Liver (tissue), 9 donors: Measurements from ENCODE around the gene MATN4. TPM values are rescaled to one million over a fixed set of nuclear protein-coding genes. Genes with fewer than 3 reads are reported as not detected.

Source experiments
- DNase-seq: peaks from one replicate; pipeline ENCODE4 v3.0.0-alpha.2; 2017; ENCODE audit warnings: low spot score
- H3K27ac ChIP-seq, 2 donors: one replicate each; pipeline ENCODE4 v1.7.0; 2013; ENCODE audit warnings: inconsistent platforms in 2 of 2, low read length in 2 of 2, control low read depth in 1 of 2, low read depth in 1 of 2, mild to moderate bottlenecking in 1 of 2
- H3K27me3 ChIP-seq, 4 donors: one replicate each; pipeline versions ENCODE4 v1.6.1 to v1.7.0; 2013; ENCODE audit warnings: low read length in 3 of 4, inconsistent platforms in 1 of 4, mild to moderate bottlenecking in 1 of 4, moderate library complexity in 1 of 4; ENCODE audit not compliant: control insufficient read depth in 4 of 4, insufficient read depth in 4 of 4
- H3K36me3 ChIP-seq, 4 donors: one replicate each; pipeline versions ENCODE4 v1.6.1 to v1.7.0; 2013; ENCODE audit warnings: low read length in 3 of 4, mild to moderate bottlenecking in 3 of 4, low read depth in 1 of 4, moderate library complexity in 1 of 4; ENCODE audit not compliant: control insufficient read depth in 4 of 4, insufficient read depth in 3 of 4
- H3K4me1 ChIP-seq, 4 donors: one replicate each; pipeline versions ENCODE4 v1.6.1 to v1.7.0; 2013; ENCODE audit warnings: low read length in 3 of 4, mild to moderate bottlenecking in 3 of 4, moderate library complexity in 1 of 4; ENCODE audit not compliant: control insufficient read depth in 4 of 4, insufficient read depth in 4 of 4
- H3K4me3 ChIP-seq, 3 donors: one replicate each; pipeline versions ENCODE4 v1.6.1 to v1.7.0; 2013; ENCODE audit warnings: low read length in 3 of 3, control low read depth in 1 of 3, low read depth in 1 of 3, mild to moderate bottlenecking in 1 of 3
- H3K9ac ChIP-seq, 2 donors: one replicate each; pipeline ENCODE4 v1.7.0; 2013; ENCODE audit warnings: low read length in 2 of 2, mild to moderate bottlenecking in 2 of 2, moderate library complexity in 2 of 2, control low read depth in 1 of 2, low read depth in 1 of 2
- H3K9me3 ChIP-seq, 4 donors: one replicate each; pipeline versions ENCODE4 v1.6.1 to v1.7.0; 2013; ENCODE audit warnings: low read length in 3 of 4; ENCODE audit not compliant: control insufficient read depth in 4 of 4
- EGR1 ChIP-seq, 2 donors: IDR thresholded peaks; 2 replicates each; pipeline ENCODE4 v1.6.1; 2016 to 2018; ENCODE audit warnings: antibody characterized with exemption in 2 of 2, low read depth in 2 of 2
- FOXA1 ChIP-seq: IDR thresholded peaks from 2 replicates; pipeline ENCODE4 v1.6.1; 2016; ENCODE audit warnings: antibody characterized with exemption
- FOXA2 ChIP-seq: IDR thresholded peaks from 2 replicates; pipeline ENCODE4 v1.6.1; 2016; ENCODE audit warnings: antibody characterized with exemption
- GABPA ChIP-seq, 2 donors: IDR thresholded peaks in 1 of 2; conservative IDR thresholded peaks in 1 of 2; 2 replicates each; pipeline ENCODE4 v1.6.1; 2016; ENCODE audit warnings: antibody characterized with exemption in 2 of 2, mild to moderate bottlenecking in 1 of 2, moderate library complexity in 1 of 2
- HNF4A ChIP-seq, 2 donors: conservative IDR thresholded peaks; 2 replicates each; pipeline ENCODE4 v1.6.1; 2016; ENCODE audit warnings: antibody characterized with exemption in 2 of 2, mild to moderate bottlenecking in 2 of 2
- HNF4G ChIP-seq: IDR thresholded peaks from 2 replicates; pipeline ENCODE4 v1.6.1; 2016; ENCODE audit warnings: antibody characterized with exemption
- JUND ChIP-seq, 2 donors: IDR thresholded peaks; 2 replicates each; pipeline ENCODE4 v1.6.1; 2016; ENCODE audit warnings: antibody characterized with exemption in 2 of 2
- RAD21 ChIP-seq, 2 donors: IDR thresholded peaks; 2 replicates each; pipeline ENCODE4 v1.6.1; 2016; ENCODE audit warnings: antibody characterized with exemption in 2 of 2, mild to moderate bottlenecking in 2 of 2
- REST ChIP-seq: IDR thresholded peaks from 2 replicates; pipeline ENCODE4 v1.6.1; 2016; ENCODE audit warnings: antibody characterized with exemption, mild to moderate bottlenecking
- RXRA ChIP-seq, 2 donors: IDR thresholded peaks; 2 replicates each; pipeline ENCODE4 v1.6.1; 2017 to 2018; ENCODE audit warnings: antibody characterized with exemption in 2 of 2, mild to moderate bottlenecking in 1 of 2
- SP1 ChIP-seq: IDR thresholded peaks from 2 replicates; pipeline ENCODE4 v1.6.1; 2018; ENCODE audit warnings: antibody characterized with exemption, mild to moderate bottlenecking
- TAF1 ChIP-seq: conservative IDR thresholded peaks from 2 replicates; pipeline ENCODE4 v1.6.1; 2016; ENCODE audit warnings: antibody characterized with exemption, mild to moderate bottlenecking
- YY1 ChIP-seq: IDR thresholded peaks from 2 replicates; pipeline ENCODE4 v1.6.1; 2016; ENCODE audit warnings: antibody characterized with exemption, mild to moderate bottlenecking
- ZBTB33 ChIP-seq: IDR thresholded peaks from 2 replicates; pipeline ENCODE4 v1.6.1; 2016; ENCODE audit warnings: antibody characterized with exemption
- WGBS: extraction: QIAGEN DNeasy Blood & Tissue Kit; methylation state at CpG from one replicate; pipeline ENCODE4 v1.1.7; 2013; 5-methylcytosine and 5-hydroxymethylcytosine counted together
- polyA plus RNA-seq, 2 donors: library from polyadenylated mRNA; stranded (reverse) in 1 of 2; unstranded in 1 of 2; fragments of 200-250 nt in 1 of 2; fragments of >200 nt in 1 of 2; fragmentation: Nextera tagmentation in 1 of 2; extraction: Ambion mirVana in 1 of 2; gene quantifications; one replicate each; pipeline versions ENCODE4 v1.2.1 to v1.2.3, GENCODE V29; 2013 to 2015
- total RNA-seq, 2 donors: library from RNA; depleted of rRNA; stranded (reverse); fragments of >200 nt; gene quantifications; one replicate each; pipeline ENCODE4 v1.2.3, GENCODE V29; 2014
- TF ChIP-seq, protein P1 (sequence below): IDR thresholded peaks from 2 replicates; pipeline ENCODE4 v1.6.1; 2016; ENCODE audit warnings: antibody characterized with exemption
- TF ChIP-seq, protein P2 (sequence below): fragments of 150-350 bp; IDR thresholded peaks from 2 replicates; pipeline ENCODE4 v1.5.1; 2017; ENCODE audit warnings: improper control_type of control experiment, low read depth, low read length; ENCODE audit not compliant: missing input control
- donor health status: healthy.
- donor health status: healthy.
- donor health status: healthy.
- donor health status: healthy.
- donor health status: healthy.

Gene MATN4
- total and polyA plus RNA-seq, 4 donors, result 0.05 TPM; not detected in 3

- no peak for DNase-seq
- peak overlapping the region; percentile 81 to 97 for H3K27ac ChIP-seq
- peaks cover 15 to 55% (median 25%) of the 10 kb centered on the region in 4 donors for H3K4me1 ChIP-seq
- H3K36me3 ChIP-seq, result peaks cover 0 to 13% (median 0%) of the 10 kb centered on the region in 4 donors
- peak overlapping the region; percentile 57 to 99 for H3K9ac ChIP-seq
- no peaks in the 10 kb centered on the region for H3K9me3 ChIP-seq
- 23% methylated on average over 9 of the region's 9 CpGs for WGBS
- peak overlapping the region; percentile 80 to 96 (median 88) for H3K4me3 ChIP-seq
- no peaks in the 10 kb centered on the region for H3K27me3 ChIP-seq
- TF ChIP-seq, protein P1, sequence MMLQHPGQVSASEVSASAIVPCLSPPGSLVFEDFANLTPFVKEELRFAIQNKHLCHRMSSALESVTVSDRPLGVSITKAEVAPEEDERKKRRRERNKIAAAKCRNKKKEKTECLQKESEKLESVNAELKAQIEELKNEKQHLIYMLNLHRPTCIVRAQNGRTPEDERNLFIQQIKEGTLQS, result peak; percentile 8
- TF ChIP-seq HNF4A (conservative IDR thresholded peaks at IDR 0.05) (peak; percentile 20 to 53), YY1 (no peak), SP1 (peak; percentile 25), GABPA (IDR thresholded peaks at IDR 0.05 in 1 of 2, conservative IDR thresholded peaks at IDR 0.05 in 1 of 2) (peak in 1 of 2 donors; percentile 29), EGR1 (IDR thresholded peaks at IDR 0.05; ENCODE audit: low read depth in 2 of 2) (peak in 1 of 2 donors; percentile 15), TAF1 (peak; percentile 73), RXRA (IDR thresholded peaks at IDR 0.05) (peak in 1 of 2 donors; percentile 8), ZBTB33 (no peak), HNF4G (peak; percentile 3), JUND (IDR thresholded peaks at IDR 0.05) (peak; percentile 85 to 91), FOXA2 (no peak), REST (peak; percentile 60), RAD21 (IDR thresholded peaks at IDR 0.05) (no peak), FOXA1 (no peak)
- TF ChIP-seq, protein P2, sequence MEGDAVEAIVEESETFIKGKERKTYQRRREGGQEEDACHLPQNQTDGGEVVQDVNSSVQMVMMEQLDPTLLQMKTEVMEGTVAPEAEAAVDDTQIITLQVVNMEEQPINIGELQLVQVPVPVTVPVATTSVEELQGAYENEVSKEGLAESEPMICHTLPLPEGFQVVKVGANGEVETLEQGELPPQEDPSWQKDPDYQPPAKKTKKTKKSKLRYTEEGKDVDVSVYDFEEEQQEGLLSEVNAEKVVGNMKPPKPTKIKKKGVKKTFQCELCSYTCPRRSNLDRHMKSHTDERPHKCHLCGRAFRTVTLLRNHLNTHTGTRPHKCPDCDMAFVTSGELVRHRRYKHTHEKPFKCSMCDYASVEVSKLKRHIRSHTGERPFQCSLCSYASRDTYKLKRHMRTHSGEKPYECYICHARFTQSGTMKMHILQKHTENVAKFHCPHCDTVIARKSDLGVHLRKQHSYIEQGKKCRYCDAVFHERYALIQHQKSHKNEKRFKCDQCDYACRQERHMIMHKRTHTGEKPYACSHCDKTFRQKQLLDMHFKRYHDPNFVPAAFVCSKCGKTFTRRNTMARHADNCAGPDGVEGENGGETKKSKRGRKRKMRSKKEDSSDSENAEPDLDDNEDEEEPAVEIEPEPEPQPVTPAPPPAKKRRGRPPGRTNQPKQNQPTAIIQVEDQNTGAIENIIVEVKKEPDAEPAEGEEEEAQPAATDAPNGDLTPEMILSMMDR, result no peak
Observed at GRCh38 chr20:45344168-45344860, 36.2 kb upstream of the MATN4 start.
